Left lung (tissue), 10 donors: Measurements from ENCODE around the gene SPTLC3. TPM values are rescaled to one million over a fixed set of nuclear protein-coding genes. Genes with fewer than 3 reads are reported as not detected.

Experiments
- ATAC-seq: fragments of 200-7000 bp; cut with Tn5 transposase; one replicate; pipeline ENCODE4 v1.9.1; 2020; ENCODE audit warnings: moderate library complexity
- DNase-seq, 4 donors: peaks; one replicate each; pipeline ENCODE4 v3.0.0-alpha.2; 2013 to 2020
- H3K27ac ChIP-seq, 2 donors: fragments of 200-600 bp; sonication (generic) in 1 of 2; one replicate each; pipeline versions ENCODE4 v1.5.0 to v1.8.0; 2020 to 2021
- H3K27me3 ChIP-seq, 2 donors: fragments of 200-600 bp; sonication (generic) in 1 of 2; one replicate each; pipeline versions ENCODE4 v1.5.0 to v1.8.0; 2020 to 2021
- H3K36me3 ChIP-seq, 2 donors: fragments of 200-600 bp; sonication (generic) in 1 of 2; one replicate each; pipeline versions ENCODE4 v1.5.0 to v1.8.0; 2020 to 2021
- H3K4me1 ChIP-seq, 2 donors: fragments of 200-600 bp; one replicate each; pipeline ENCODE4 v1.8.0; 2021
- H3K4me3 ChIP-seq, 2 donors: fragments of 200-600 bp; sonication (generic) in 1 of 2; one replicate each; pipeline versions ENCODE4 v1.5.0 to v1.8.0; 2020 to 2021; ENCODE audit warnings: mild to moderate bottlenecking in 1 of 2
- H3K9me3 ChIP-seq, 2 donors: fragments of 200-600 bp; sonication (generic) in 1 of 2; one replicate each; pipeline versions ENCODE4 v1.5.0 to v1.8.0; 2020 to 2021
- intact Hi-C, 2 donors: fragments of 100-400 bp; cut with DNase I; formaldehyde crosslinking; loops; one replicate each; pipeline versions ENCODE4 v1.11.2 to v1.14.2; 2022
- polyA plus RNA-seq, 6 donors: library from polyadenylated mRNA; unstranded; fragments of 120-200 nt; gene quantifications; one replicate each; pipeline ENCODE4 v1.2.1, GENCODE V29; 2013; ENCODE audit not compliant: insufficient read length in 6 of 6
- total RNA-seq, 2 donors: library from RNA; stranded (reverse); fragmentation: NEBNext Ultra II Directional; extraction: Animal tissue kit (Norgen Biotek cat#: 25700); gene quantifications; one replicate each; pipeline ENCODE4 v1.2.1, GENCODE V29; 2021
- TF ChIP-seq, protein P1 (sequence below), 2 donors: fragments of 200-600 bp; sonication (generic) in 1 of 2; IDR thresholded peaks; one replicate each; pipeline versions ENCODE4 v1.5.0 to v1.8.0; 2021; ENCODE audit warnings: antibody characterized with exemption in 2 of 2
- donor health status: DM: no; HTN: yes; CAD: no.
- donor health status: DM: no; HTN: no; CAD: no.

The SPTLC3 gene
- total and polyA plus RNA-seq, 8 donors: 10.4 to 25.0 (median 13.9) TPM

DNA sequence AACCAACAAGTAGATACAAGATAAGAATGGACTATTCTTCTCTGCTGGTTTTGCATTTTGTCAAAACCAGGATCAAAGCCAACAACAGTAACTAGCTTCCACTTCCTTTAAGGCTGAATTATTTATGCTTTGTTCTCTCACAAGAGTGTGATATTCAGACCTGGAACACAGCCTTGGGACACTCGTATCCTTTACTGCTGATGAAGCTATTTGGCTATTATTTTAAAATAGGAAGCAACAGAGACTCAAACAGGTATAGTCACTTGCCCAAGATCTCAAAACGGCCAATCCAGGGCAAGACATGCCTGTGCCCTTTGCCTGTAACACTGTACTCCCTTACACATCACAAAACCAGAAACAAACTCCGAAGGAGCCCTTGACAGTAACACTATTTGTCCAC lies 19.9 kb downstream of the SPTLC3 start:
- Histone ChIP-seq H3K27ac (no peak overlapping the region), H3K4me3 (no peak overlapping the region), H3K27me3 (no peaks in the 10 kb centered on the region), H3K4me1 (peaks cover 0 to 6% of the 10 kb centered on the region in 2 donors), H3K9me3 (no peaks in the 10 kb centered on the region), H3K36me3 (no peaks in the 10 kb centered on the region)
- DNase-seq (no peak), ATAC-seq (no peak)
- TF ChIP-seq, protein P1, sequence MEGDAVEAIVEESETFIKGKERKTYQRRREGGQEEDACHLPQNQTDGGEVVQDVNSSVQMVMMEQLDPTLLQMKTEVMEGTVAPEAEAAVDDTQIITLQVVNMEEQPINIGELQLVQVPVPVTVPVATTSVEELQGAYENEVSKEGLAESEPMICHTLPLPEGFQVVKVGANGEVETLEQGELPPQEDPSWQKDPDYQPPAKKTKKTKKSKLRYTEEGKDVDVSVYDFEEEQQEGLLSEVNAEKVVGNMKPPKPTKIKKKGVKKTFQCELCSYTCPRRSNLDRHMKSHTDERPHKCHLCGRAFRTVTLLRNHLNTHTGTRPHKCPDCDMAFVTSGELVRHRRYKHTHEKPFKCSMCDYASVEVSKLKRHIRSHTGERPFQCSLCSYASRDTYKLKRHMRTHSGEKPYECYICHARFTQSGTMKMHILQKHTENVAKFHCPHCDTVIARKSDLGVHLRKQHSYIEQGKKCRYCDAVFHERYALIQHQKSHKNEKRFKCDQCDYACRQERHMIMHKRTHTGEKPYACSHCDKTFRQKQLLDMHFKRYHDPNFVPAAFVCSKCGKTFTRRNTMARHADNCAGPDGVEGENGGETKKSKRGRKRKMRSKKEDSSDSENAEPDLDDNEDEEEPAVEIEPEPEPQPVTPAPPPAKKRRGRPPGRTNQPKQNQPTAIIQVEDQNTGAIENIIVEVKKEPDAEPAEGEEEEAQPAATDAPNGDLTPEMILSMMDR (IDR thresholded peaks at IDR 0.05): no peak
- intact Hi-C loops: no loop called here

DNA sequence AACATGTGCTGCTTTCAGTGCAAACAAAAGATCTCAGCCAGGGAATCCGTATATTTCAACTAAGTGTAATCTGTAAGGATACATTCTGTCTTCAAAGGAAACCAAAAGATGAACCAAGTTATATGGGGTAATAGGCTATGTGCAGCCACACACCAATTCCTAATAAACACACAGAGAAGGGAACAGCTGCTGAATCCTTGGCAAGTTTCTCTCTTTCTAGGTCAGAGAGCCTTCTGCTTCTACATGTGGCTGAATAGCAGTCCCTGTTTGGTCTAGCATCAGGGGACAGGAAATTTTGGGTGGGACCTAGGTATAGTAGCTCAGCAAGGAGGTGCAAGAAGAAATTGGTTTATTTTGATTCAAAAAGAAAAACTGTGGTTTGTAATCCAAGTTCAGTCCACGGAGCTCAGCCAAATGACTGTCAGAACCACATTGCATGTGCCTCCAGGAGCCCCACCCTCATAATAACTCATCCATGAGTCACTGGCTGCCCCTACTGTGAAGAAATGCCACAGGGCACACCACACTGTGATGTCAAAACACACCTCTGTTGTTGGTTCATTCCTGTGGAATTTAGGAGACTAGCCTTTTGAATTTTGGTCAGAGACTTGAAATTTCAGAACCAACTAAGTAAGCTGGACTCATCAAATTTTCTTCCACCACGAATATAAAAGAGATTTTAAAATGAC lies 21.1 kb downstream of the SPTLC3 start:
- Histone ChIP-seq H3K36me3 (no peaks in the 10 kb centered on the region), H3K4me3 (no peak overlapping the region), H3K27ac (no peak overlapping the region), H3K9me3 (no peaks in the 10 kb centered on the region), H3K27me3 (no peaks in the 10 kb centered on the region), H3K4me1 (peaks cover 0 to 6% of the 10 kb centered on the region in 2 donors)
- peak; percentile 88 for ATAC-seq
- intact Hi-C loops: no loop called here
- DNase-seq: peak in 3 of 4 donors; percentile 19 to 34 (median 19)
- TF ChIP-seq, protein P1 (IDR thresholded peaks at IDR 0.05): no peak

DNA sequence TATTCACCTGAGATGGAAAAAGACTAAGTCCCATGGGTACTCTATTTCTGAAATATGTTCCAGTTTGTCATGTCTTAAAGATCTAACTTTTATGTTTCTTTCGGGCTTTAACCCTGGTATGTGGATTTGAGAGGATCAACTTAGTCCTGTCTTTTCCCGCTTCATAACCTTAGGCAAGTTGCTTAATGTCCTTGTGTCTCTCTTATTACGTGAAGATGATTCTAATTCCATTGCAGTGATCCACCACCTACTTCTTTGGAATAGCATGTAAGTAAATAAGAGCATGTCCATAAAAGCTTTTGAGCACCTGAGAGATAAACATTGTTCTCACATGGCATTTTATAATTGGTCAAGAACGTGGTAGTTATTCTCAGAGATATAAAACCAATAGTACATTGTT lies 23.0 kb downstream of the SPTLC3 start:
- Histone ChIP-seq H3K4me3 (no peak overlapping the region), H3K27ac (no peak overlapping the region), H3K36me3 (no peaks in the 10 kb centered on the region), H3K4me1 (peaks cover 0 to 6% of the 10 kb centered on the region in 2 donors), H3K27me3 (no peaks in the 10 kb centered on the region), H3K9me3 (no peaks in the 10 kb centered on the region)
- no peak for DNase-seq
- ATAC-seq: no peak
- intact Hi-C loops: no loop called here
- TF ChIP-seq, protein P1 (IDR thresholded peaks at IDR 0.05): no peak

DNA sequence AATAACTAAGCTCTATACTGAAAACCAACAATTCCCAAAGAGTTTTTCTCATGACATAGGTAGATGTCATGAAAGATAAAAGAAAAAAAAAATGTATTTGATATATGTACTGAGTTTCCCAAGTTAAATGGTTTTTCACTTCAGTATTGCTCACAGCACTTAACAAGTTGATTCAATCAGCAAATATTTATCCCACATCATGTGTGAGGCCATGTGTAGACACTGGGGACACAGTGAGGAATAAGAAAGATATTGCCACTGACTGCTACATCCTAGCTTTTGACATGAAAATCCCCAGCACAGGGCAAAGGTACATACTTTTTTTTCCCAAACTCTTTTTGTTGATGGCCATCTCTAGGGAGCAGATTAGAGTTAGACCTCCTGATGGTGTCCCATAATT lies 25.3 kb downstream of the SPTLC3 start:
- Histone ChIP-seq H3K36me3 (no peaks in the 10 kb centered on the region), H3K27ac (no peak overlapping the region), H3K9me3 (no peaks in the 10 kb centered on the region), H3K27me3 (no peaks in the 10 kb centered on the region), H3K4me1 (peaks cover 0 to 6% of the 10 kb centered on the region in 2 donors), H3K4me3 (no peak overlapping the region)
- intact Hi-C loops: no loop called here
- DNase-seq (no peak), ATAC-seq (no peak)
- TF ChIP-seq, protein P1 (IDR thresholded peaks at IDR 0.05): no peak

DNA sequence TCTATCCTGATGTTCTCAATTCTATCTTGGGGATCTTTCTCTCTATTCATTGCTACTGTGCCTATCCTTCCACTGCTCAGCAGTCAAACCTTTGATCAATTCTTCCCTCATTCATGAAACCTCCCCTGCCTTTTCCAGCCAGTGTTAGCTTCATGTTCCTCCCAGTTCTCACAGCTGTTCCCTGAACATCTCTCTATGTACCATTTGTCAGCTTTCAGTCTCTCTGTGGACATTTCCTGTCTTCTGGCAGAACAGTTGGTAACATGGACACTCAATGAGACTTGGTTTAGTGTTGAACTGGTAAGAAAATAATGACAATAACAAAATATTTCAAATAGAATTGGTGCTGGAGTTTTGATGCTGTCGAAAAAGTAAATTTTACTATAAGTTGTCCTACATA lies 26.2 kb downstream of the SPTLC3 start:
- peaks cover 0 to 4% of the 10 kb centered on the region in 2 donors for H3K4me1 ChIP-seq
- intact Hi-C loops: no loop called here
- no peaks in the 10 kb centered on the region for H3K9me3 ChIP-seq
- DNase-seq (no peak), ATAC-seq (no peak)
- H3K27ac ChIP-seq: no peak overlapping the region
- TF ChIP-seq, protein P1 (IDR thresholded peaks at IDR 0.05): no peak
- no peak overlapping the region for H3K4me3 ChIP-seq
- H3K27me3 ChIP-seq: no peaks in the 10 kb centered on the region
- H3K36me3 ChIP-seq: no peaks in the 10 kb centered on the region
